GM19025 (cell line): ENCODE measurements around the gene PXDN.

Experiments used
- ATAC-seq: cut with Tn5 transposase; IDR thresholded peaks from one replicate; pipeline ENCODE4 v1.9.1; 2021; ENCODE audit warnings: mild to moderate bottlenecking, low read depth, moderate library complexity; ENCODE audit not compliant: unreplicated experiment

The PXDN gene

GRCh38 chr2:1603059-1603458, 141.3 kb downstream of the PXDN start:
- ATAC-seq = no peak

GRCh38 chr2:1602278-1603010, 141.9 kb downstream of the PXDN start:
- no peak for ATAC-seq

- no peak for ATAC-seq
These were observed 142.6 kb downstream of the PXDN start for GRCh38 chr2:1601471-1602277.

GRCh38 chr2:1601067-1601412, 143.3 kb downstream of the PXDN start:
- no peak for ATAC-seq

- ATAC-seq = no peak
These were observed 143.9 kb downstream of the PXDN start for GRCh38 chr2:1600191-1601066.

- no peak for ATAC-seq
These were observed 144.8 kb downstream of the PXDN start for GRCh38 chr2:1599301-1600085.

GRCh38 chr2:1598800-1599199, 145.5 kb downstream of the PXDN start:
- ATAC-seq = no peak

GRCh38 chr2:1598041-1598710, 146.1 kb downstream of the PXDN start:
- no peak for ATAC-seq

- ATAC-seq = no peak
These were observed 149.0 kb downstream of the PXDN start for GRCh38 chr2:1595274-1595673.

- ATAC-seq = no peak
These were observed 149.7 kb downstream of the PXDN start for GRCh38 chr2:1594373-1595171.

GRCh38 chr2:1594123-1594372, 150.3 kb downstream of the PXDN start:
- no peak for ATAC-seq

GRCh38 chr2:1593371-1594122, 150.8 kb downstream of the PXDN start:
- no peak for ATAC-seq

GRCh38 chr2:1591978-1592907, 152.1 kb downstream of the PXDN start:
- no peak for ATAC-seq

- no peak for ATAC-seq
These were observed 152.9 kb downstream of the PXDN start for GRCh38 chr2:1591461-1591770.

- ATAC-seq = no peak
These were observed 153.5 kb downstream of the PXDN start for GRCh38 chr2:1590596-1591460.

GRCh38 chr2:1588978-1589621, 155.2 kb downstream of the PXDN start:
- no peak for ATAC-seq
